ENCODE results near the gene PAQR5. TPM values are rescaled to one million over a fixed set of nuclear protein-coding genes. Genes with fewer than 3 reads are reported as not detected.

PAQR5 gene
- total RNA-seq, 2 experiments from 2014 or later, result 0.14 TPM; not detected in 1

DNA sequence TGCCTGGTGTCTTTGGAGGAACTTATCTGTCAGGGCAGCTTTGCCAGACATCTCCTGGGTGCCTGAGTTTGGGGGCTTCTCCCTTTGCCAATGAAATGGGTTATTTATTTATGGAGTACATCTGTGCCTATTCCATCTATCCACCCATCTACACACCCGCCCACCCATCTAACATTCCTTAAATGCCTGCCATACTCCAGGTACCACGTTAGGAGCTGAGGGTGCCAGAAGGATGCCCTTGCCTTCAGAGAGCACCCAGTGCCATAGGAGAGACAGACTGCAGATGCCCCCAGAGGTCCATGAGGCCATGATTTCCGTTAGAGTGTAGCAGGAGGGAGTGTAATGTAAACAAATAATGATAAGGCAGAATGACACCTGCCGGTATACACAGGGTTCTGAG lies 93.6 kb downstream of the PAQR5 start:
- Mint-ChIP-seq H3K4me1 (ENCODE audit: low read depth) (peaks cover 6% of the 10 kb centered on the region), H3K27me3 (peaks cover 3% of the 10 kb centered on the region), H3K27ac (no peak overlapping the region), H3K9me3 (no peaks in the 10 kb centered on the region), H3K4me3 (no peak overlapping the region), H3K36me3 (ENCODE audit: low read depth) (no peaks in the 10 kb centered on the region)
- intact Hi-C loops (cut with micrococcal nuclease), result loop anchor here (5.0 kb wide), 1 partner anchor 335 kb away; no protein-coding TSS in a partner anchor
- ATAC-seq, result no peak
- ChIA-PET CTCF (interaction anchor here (0.8 to 1.1 kb wide), 2 partner anchors 17 to 361 kb away, joined by 3 read pairs; no protein-coding TSS in a partner anchor), POLR2A (no interaction called here)
- TF ChIP-seq, protein P1, sequence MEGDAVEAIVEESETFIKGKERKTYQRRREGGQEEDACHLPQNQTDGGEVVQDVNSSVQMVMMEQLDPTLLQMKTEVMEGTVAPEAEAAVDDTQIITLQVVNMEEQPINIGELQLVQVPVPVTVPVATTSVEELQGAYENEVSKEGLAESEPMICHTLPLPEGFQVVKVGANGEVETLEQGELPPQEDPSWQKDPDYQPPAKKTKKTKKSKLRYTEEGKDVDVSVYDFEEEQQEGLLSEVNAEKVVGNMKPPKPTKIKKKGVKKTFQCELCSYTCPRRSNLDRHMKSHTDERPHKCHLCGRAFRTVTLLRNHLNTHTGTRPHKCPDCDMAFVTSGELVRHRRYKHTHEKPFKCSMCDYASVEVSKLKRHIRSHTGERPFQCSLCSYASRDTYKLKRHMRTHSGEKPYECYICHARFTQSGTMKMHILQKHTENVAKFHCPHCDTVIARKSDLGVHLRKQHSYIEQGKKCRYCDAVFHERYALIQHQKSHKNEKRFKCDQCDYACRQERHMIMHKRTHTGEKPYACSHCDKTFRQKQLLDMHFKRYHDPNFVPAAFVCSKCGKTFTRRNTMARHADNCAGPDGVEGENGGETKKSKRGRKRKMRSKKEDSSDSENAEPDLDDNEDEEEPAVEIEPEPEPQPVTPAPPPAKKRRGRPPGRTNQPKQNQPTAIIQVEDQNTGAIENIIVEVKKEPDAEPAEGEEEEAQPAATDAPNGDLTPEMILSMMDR (IDR thresholded peaks at IDR 0.05), result no peak
- no peak for DNase-seq

DNA sequence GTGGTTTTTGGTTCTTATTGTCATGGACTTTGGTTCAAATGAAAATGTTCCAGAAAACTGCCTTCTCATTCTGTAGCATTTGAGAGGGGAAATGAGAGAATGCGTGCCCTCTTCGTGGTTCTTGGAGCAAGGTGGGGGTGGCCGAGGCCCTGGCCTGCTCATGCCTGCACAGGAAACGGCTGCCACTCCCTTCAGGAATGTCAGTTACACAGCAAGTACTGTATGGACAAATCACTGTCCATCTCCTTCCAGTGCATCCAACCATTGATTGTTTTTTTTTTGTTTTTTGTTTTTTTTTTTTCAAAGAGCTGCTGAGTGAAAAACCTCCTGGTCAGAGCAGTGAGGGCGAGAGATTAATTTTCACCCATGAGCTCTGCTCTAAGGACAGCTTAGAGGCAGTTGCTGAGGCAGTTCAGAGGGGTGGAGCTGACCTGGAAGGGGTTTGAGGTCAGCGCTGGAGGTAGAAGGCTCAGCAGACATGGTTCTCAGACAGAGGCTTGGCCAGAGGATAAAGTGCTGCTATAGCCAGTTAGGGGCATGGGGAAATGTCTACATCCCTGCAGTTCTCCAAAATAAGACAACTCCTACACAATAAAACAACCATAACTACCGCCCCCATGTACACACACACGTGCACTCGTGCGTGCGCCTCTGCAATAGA lies 95.2 kb downstream of the PAQR5 start:
- H3K9me3 Mint-ChIP-seq, result no peaks in the 10 kb centered on the region
- peaks cover 6% of the 10 kb centered on the region for H3K4me1 Mint-ChIP-seq (ENCODE audit: low read depth)
- DNase-seq, result no peak
- peaks cover 3% of the 10 kb centered on the region for H3K27me3 Mint-ChIP-seq
- TF ChIP-seq, protein P1 (IDR thresholded peaks at IDR 0.05), result no peak
- no peak overlapping the region for H3K4me3 Mint-ChIP-seq
- ATAC-seq, result no peak
- intact Hi-C loops (cut with micrococcal nuclease), result loop anchor here (5.0 kb wide), 1 partner anchor 337 kb away; no protein-coding TSS in a partner anchor
- H3K27ac Mint-ChIP-seq, result no peak overlapping the region
- ChIA-PET CTCF (interaction anchor here (0.6 to 3.4 kb wide), 16 partner anchors 12 to 336 kb away, joined by 3 to 18 read pairs (median 4); partner anchors contain the start of gene GLCE), POLR2A (no interaction called here)
- H3K36me3 Mint-ChIP-seq (ENCODE audit: low read depth), result no peaks in the 10 kb centered on the region

DNA sequence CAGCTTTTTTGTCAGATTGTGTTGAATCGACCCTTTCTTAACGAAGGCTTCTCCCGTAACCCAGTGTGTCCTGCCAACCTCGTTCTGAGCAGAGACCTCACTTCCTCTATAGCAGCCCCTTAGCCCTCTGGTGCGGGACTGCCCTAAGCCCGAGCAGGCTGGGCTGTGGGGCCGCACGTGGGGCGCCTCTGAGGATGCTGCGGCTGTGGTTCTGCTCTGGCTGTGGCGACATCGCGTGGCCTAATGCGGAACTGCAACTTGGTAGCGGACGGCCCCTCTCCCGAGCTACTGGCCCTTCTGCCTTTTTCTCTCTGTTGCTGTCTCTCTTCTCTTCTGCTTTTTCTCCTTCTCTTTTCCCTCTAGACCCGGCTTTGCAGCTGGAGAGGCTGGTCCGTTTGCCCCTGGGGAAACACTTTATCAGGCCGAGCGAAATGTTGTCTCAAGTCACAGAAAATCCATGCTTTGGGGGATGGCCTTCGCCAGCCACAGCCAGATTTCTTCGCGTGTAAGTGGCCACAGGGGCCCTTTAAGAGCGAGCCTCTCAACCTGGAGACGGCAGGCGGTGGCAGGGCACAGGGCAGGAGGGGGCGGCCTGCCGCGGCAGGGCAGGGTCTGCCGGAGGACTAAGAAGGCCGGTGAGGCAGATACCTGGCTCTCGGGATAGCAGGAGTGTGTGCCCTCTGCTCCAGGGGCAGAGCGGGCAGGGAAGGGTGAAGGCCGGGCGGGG lies 96.0 kb downstream of the PAQR5 start:
- ChIA-PET POLR2A (interaction anchor here (0.5 kb wide), 1 partner anchor 55 kb away, joined by 3 read pairs; no protein-coding TSS in a partner anchor), CTCF (interaction anchor here (0.6 to 3.4 kb wide), 23 partner anchors 9 to 470 kb away, joined by 3 to 18 read pairs (median 4); partner anchors contain the start of gene GLCE)
- ATAC-seq (peak; percentile 98), DNase-seq (peak; percentile 90)
- intact Hi-C loops (cut with micrococcal nuclease), result loop anchor here (5.0 kb wide), 1 partner anchor 337 kb away; no protein-coding TSS in a partner anchor
- H3K27ac Mint-ChIP-seq, result no peak overlapping the region
- H3K36me3 Mint-ChIP-seq (ENCODE audit: low read depth), result no peaks in the 10 kb centered on the region
- TF ChIP-seq, protein P1 (IDR thresholded peaks at IDR 0.05), result peak; percentile 96
- H3K4me3 Mint-ChIP-seq, result no peak overlapping the region
- peaks cover 3% of the 10 kb centered on the region for H3K27me3 Mint-ChIP-seq
- H3K4me1 Mint-ChIP-seq (ENCODE audit: low read depth), result peaks cover 6% of the 10 kb centered on the region
- H3K9me3 Mint-ChIP-seq, result no peaks in the 10 kb centered on the region

DNA sequence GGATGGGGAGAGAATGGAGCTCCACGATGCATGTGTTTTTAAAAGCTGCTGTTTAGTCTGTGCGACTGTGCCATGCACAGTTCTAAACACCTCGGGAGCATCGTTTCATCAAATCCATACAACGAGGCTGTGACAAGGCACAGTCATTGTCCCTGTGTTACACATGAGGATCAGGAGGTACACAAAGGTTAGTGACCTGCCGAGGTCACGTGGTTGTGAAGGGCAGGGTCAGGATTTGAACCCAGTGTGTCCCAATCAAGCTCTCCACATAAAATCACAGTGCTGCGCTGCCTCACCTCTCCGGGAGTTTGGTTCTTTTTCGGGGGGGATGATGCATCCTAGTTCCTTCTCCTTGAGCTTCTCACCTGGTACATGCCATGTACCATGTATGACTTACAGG lies 96.7 kb downstream of the PAQR5 start:
- H3K4me1 Mint-ChIP-seq (ENCODE audit: low read depth), result peaks cover 8% of the 10 kb centered on the region
- H3K4me3 Mint-ChIP-seq, result no peak overlapping the region
- H3K36me3 Mint-ChIP-seq (ENCODE audit: low read depth), result no peaks in the 10 kb centered on the region
- ChIA-PET CTCF (interaction anchor here (1.0 to 3.4 kb wide), 10 partner anchors 8 to 471 kb away, joined by 3 to 18 read pairs (median 6); no protein-coding TSS in a partner anchor), POLR2A (no interaction called here)
- TF ChIP-seq, protein P1 (IDR thresholded peaks at IDR 0.05), result no peak
- peaks cover 3% of the 10 kb centered on the region for H3K27me3 Mint-ChIP-seq
- intact Hi-C loops (cut with micrococcal nuclease), result no loop called here
- H3K9me3 Mint-ChIP-seq, result no peaks in the 10 kb centered on the region
- no peak overlapping the region for H3K27ac Mint-ChIP-seq
- ATAC-seq, result no peak
- no peak for DNase-seq

Measured in activated CD8-positive, alpha-beta T cell treated with anti-CD3 and anti-CD28 coated beads for 36 hours (primary cell).